A549 (cell line): ENCODE measurements around the gene SLC22A16. TPM values are rescaled to one million over a fixed set of nuclear protein-coding genes. Genes with fewer than 3 reads are reported as not detected.
"Not testable (repeated sequence)": the region's sequence is repeated elsewhere in the genome, so short reads cannot be mapped to it uniquely, and the experiment has no call there.

ENCODE experiments used
- ATAC-seq, 2 experiments: fragments of 200-7000 bp in 1 of 2; fragments of >200 bp in 1 of 2; cut with Nextera tagmentation in 1 of 2; cut with Tn5 transposase in 1 of 2; 3 replicates each; pipeline versions ENCODE4 v1.8.0 to v1.9.1; 2018 to 2020; ENCODE audit warnings: mild to moderate bottlenecking in 1 of 2, moderate library complexity in 1 of 2
- CTCF ChIA-PET: fragments of 300-600 bp; sonication (Branson Sonifier 250); formaldehyde crosslinking; extraction: SDS; loops from one replicate; lab custom pipeline; 2021; ENCODE audit warnings: antibody characterized with exemption, inconsistent platforms; lab: Yijun Ruan, JAX
- POLR2A ChIA-PET: fragments of 350-600 bp; formaldehyde crosslinking; extraction: SDS; loops from one replicate; lab custom pipeline; 2021; ENCODE audit warnings: antibody characterized with exemption, inconsistent platforms; lab: Yijun Ruan, JAX
- DNase-seq, 2 experiments: peaks; one replicate each; pipeline versions ENCODE4 v3.0.0 to v3.0.0-alpha.2; 2011 to 2016; ENCODE audit warnings: low read depth in 1 of 2, low spot score in 1 of 2
- FAIRE-seq: peaks from 2 replicates; lab custom pipeline; 2011; peaks lifted over from hg19 to GRCh38; lab: Jason Lieb, UNC
- H3K27ac ChIP-seq, 2 experiments: fragments of >200 bp; sonication (Bioruptor Twin); formaldehyde crosslinking; 3 replicates each; pipeline ENCODE4 v1.5.1; 2016 to 2017
- H3K4me1 ChIP-seq: fragments of >200 bp; sonication (Bioruptor Twin); formaldehyde crosslinking; 3 replicates; pipeline ENCODE4 v1.6.1; 2016
- H3K4me2 ChIP-seq: fragments of >200 bp; sonication (Bioruptor Twin); formaldehyde crosslinking; 3 replicates; pipeline ENCODE4 v1.6.1; 2016
- H3K4me3 ChIP-seq: fragments of >200 bp; sonication (Bioruptor Twin); formaldehyde crosslinking; 3 replicates; pipeline ENCODE4 v1.5.1; 2016
- H3K9me3 ChIP-seq: fragments of >200 bp; sonication (Bioruptor Twin); formaldehyde crosslinking; 3 replicates; pipeline ENCODE4 v1.6.1; 2016
- CBX2 ChIP-seq: fragments of 200-600 bp; sonication (generic); IDR thresholded peaks from 2 replicates; pipeline ENCODE4 v1.6.1; 2016; ENCODE audit warnings: low read depth, mild to moderate bottlenecking, borderline replicate concordance
- CBX8 ChIP-seq: fragments of 200-600 bp; sonication (generic); IDR thresholded peaks from 2 replicates; pipeline ENCODE4 v1.6.1; 2016
- CTCF ChIP-seq: fragments of >200 bp; sonication (Bioruptor Twin); formaldehyde crosslinking; IDR thresholded peaks from 3 replicates; pipeline ENCODE4 v1.5.1; 2016
- EHF ChIP-seq: fragments of 250-450 bp; sonication (Bioruptor Pico); IDR thresholded peaks from 2 replicates; pipeline ENCODE4 v1.5.0; 2020; ENCODE audit warnings: mild to moderate bottlenecking
- ELK1 ChIP-seq: fragments of 150-350 bp; IDR thresholded peaks from 2 replicates; pipeline ENCODE4 v1.6.1; 2014; ENCODE audit warnings: low read depth, mild to moderate bottlenecking, low read length
- ESRRA ChIP-seq: fragments of 150-350 bp; IDR thresholded peaks from 2 replicates; pipeline ENCODE4 v1.6.1; 2014; ENCODE audit warnings: mild to moderate bottlenecking, low read length, borderline replicate concordance
- FOXS1 ChIP-seq: fragments of 250-450 bp; sonication (Bioruptor Pico); IDR thresholded peaks from 2 replicates; pipeline ENCODE4 v1.5.0; 2020; ENCODE audit warnings: mild to moderate bottlenecking, moderate library complexity
- HOXB13 ChIP-seq: fragments of 250-450 bp; sonication (Bioruptor Pico); IDR thresholded peaks from 2 replicates; pipeline ENCODE4 v1.5.0; 2020; ENCODE audit warnings: low read depth, mild to moderate bottlenecking, moderate library complexity
- KDM1A ChIP-seq: fragments of 200-600 bp; sonication (generic); IDR thresholded peaks from 2 replicates; pipeline ENCODE4 v1.6.1; 2016; ENCODE audit warnings: low read depth, mild to moderate bottlenecking
- NFE2L2 ChIP-seq: fragments of 150-350 bp; conservative IDR thresholded peaks from 2 replicates; pipeline ENCODE4 v1.6.1; 2014; ENCODE audit warnings: low read length
- NPAS2 ChIP-seq: fragments of 250-450 bp; sonication (Bioruptor Pico); IDR thresholded peaks from 2 replicates; pipeline ENCODE4 v1.8.0; 2022; ENCODE audit warnings: mild to moderate bottlenecking, moderate library complexity, borderline replicate concordance
- RARB ChIP-seq: fragments of 250-450 bp; sonication (Bioruptor Pico); IDR thresholded peaks from 2 replicates; pipeline ENCODE4 v1.8.0; 2021; ENCODE audit warnings: mild to moderate bottlenecking, moderate library complexity
- RFX5 ChIP-seq: fragments of 450-650 bp; IDR thresholded peaks from 2 replicates; pipeline ENCODE4 v1.7.1; 2014; ENCODE audit warnings: antibody characterized with exemption, mild to moderate bottlenecking, moderate library complexity
- RNF2 ChIP-seq: fragments of 200-600 bp; sonication (generic); IDR thresholded peaks from 2 replicates; pipeline ENCODE4 v1.6.1; 2016; ENCODE audit warnings: low read depth, mild to moderate bottlenecking, antibody characterized with exemption, moderate library complexity, borderline replicate concordance
- SMC3 ChIP-seq: fragments of >200 bp; sonication (Bioruptor Twin); formaldehyde crosslinking; IDR thresholded peaks from 3 replicates; pipeline ENCODE4 v1.6.1; 2018; ENCODE audit warnings: inconsistent platforms
- TFCP2L1 ChIP-seq: fragments of 250-450 bp; sonication (Bioruptor Pico); IDR thresholded peaks from 2 replicates; pipeline ENCODE4 v1.5.0; 2021; ENCODE audit warnings: mild to moderate bottlenecking
- ZFP36 ChIP-seq: fragments of 450-650 bp; IDR thresholded peaks from 2 replicates; pipeline ENCODE4 v1.6.1; 2014; ENCODE audit warnings: borderline replicate concordance; ENCODE audit not compliant: partially characterized antibody
- WGBS: methylation state at CpG from one replicate; pipeline ENCODE4 v1.1.6; 2017; ENCODE audit errors: missing lambda C conversion rate; 5-methylcytosine and 5-hydroxymethylcytosine counted together
- polyA plus RNA-seq, 4 experiments: library from polyadenylated mRNA; depleted of rRNA in 3 of 4; stranded (reverse); fragments of >200 nt; fragmentation: RNase III in 1 of 4; extraction: RNeasy Plus Mini Kit Qiagen cat#74134 plus additional on column Dnase treatment in 1 of 4; gene quantifications; 2 replicates in 3 of 4; 3 replicates in 1 of 4; pipeline ENCODE4 v1.2.3, GENCODE V29; 2011 to 2017

SLC22A16 gene
- polyA plus RNA-seq, 2 of the 4 experiments (the other 2 are of a cell fraction): not detected

DNA sequence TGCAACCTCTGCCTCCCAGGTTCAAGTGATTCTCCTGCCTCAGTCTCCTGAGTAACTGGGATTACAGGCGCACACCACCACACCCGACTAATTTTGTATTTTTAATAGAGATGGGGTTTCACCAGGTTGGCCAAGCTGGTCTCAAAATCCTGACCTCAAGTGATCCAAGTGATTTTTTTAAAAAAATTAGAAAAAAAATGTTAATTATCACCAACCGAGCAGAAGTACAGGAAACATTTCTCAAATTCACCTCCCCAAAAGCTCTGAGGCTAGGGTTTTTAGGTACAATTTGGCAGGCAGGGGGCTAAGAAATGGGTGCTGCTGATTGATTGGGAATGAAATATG lies 14.9 kb upstream of the SLC22A16 start:
- no peaks in the 10 kb centered on the region for H3K4me1 ChIP-seq
- CTCF ChIA-PET: no interaction called here
- no peak for TF ChIP-seq RFX5
- TF ChIP-seq ESRRA: no peak
- no peak for TF ChIP-seq EHF (CRISPR knock-in tag)
- TF ChIP-seq ZFP36: no peak
- no peak for TF ChIP-seq TFCP2L1 (CRISPR knock-in tag)
- TF ChIP-seq KDM1A: no peak
- TF ChIP-seq SMC3: no peak
- no peak for TF ChIP-seq RNF2
- TF ChIP-seq CBX8: no peak
- no peak for TF ChIP-seq CTCF
- H3K4me2 ChIP-seq: no peak overlapping the region
- POLR2A ChIA-PET: no interaction called here
- no peak overlapping the region for H3K4me3 ChIP-seq
- H3K9me3 ChIP-seq: no peaks in the 10 kb centered on the region
- no peak overlapping the region for H3K27ac ChIP-seq
- no peak for FAIRE-seq
- ATAC-seq: no peak
- DNase-seq: no peak
- 65% methylated on average over 3 of the region's 3 CpGs for WGBS

DNA sequence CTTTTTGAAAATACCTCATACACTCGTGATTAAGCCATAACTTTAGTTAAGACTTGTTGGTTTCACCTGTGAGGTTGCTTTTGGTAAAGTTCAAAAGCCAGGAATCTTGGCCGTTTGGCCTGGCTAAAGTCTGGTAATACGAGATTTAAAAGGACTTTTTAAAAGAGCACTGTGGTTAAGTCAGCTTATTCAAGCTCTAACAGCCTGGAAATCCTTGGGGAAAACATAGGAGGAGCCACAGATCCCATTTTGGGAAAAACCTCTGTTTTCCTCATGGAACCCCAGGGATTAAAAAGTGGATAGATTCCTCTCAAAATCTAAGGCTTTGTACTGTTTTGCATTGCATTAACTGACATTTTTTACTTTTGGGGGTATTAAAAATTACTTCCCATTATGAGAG lies 13.7 kb upstream of the SLC22A16 start:
- 15% methylated on average over 3 of the region's 3 CpGs for whole genome bisulfite sequencing
- no peaks in the 10 kb centered on the region for H3K4me1 ChIP-seq
- ChIA-PET POLR2A (no interaction called here), CTCF (no interaction called here)
- no peak overlapping the region for H3K4me2 ChIP-seq
- DNase-seq (no peak), FAIRE-seq (no peak), ATAC-seq (no peak)
- H3K27ac ChIP-seq: no peak overlapping the region
- H3K4me3 ChIP-seq: no peak overlapping the region
- H3K9me3 ChIP-seq: no peaks in the 10 kb centered on the region
- TF ChIP-seq NPAS2 (no peak), NFE2L2 (no peak), RARB (CRISPR knock-in tag) (no peak), HOXB13 (no peak), ELK1 (no peak), CBX2 (no peak), FOXS1 (CRISPR knock-in tag) (no peak)

GRCh38 chr6:110488606-110489190 lies 12.3 kb upstream of the SLC22A16 start:
- DNase-seq: no peak
- Histone ChIP-seq H3K27ac (no peak overlapping the region), H3K4me2 (no peak overlapping the region), H3K4me1 (no peaks in the 10 kb centered on the region), H3K4me3 (no peak overlapping the region)
- ChIA-PET CTCF (interaction anchor here (0.6 to 0.8 kb wide), 2 partner anchors 10 to 1603 kb away, joined by 3 to 4 read pairs; no protein-coding TSS in a partner anchor), POLR2A (no interaction called here)
- WGBS: 56% methylated on average over 5 of the region's 6 CpGs
- no peak for ATAC-seq
- no peak for FAIRE-seq
- TF ChIP-seq CBX8: no peak
- TF ChIP-seq, all 56 proteins: peak for 0
- H3K9me3 ChIP-seq: no peaks in the 10 kb centered on the region

- H3K9me3 ChIP-seq, FAIRE-seq, H3K4me2 ChIP-seq, H3K4me1 ChIP-seq, H3K4me3 ChIP-seq, DNase-seq, ATAC-seq, POLR2A ChIA-PET, CTCF ChIA-PET, H3K27ac ChIP-seq: not testable (repeated sequence)
- 67% methylated on average over 3 of the region's 3 CpGs for WGBS
Observed at GRCh38 chr6:110487968-110488381, 11.6 kb upstream of the SLC22A16 start.
